Measurements from ENCODE around the gene UBE3D. TPM values are rescaled to one million over a fixed set of nuclear protein-coding genes. Genes with fewer than 3 reads are reported as not detected.

Gene UBE3D
- total and polyA plus RNA-seq, 2 donors (not counting 1 experiment from before 2014, with no cell fraction given): 3.3 to 11.5 TPM

GRCh38 chr6:82872185-82872584 lies 193.5 kb downstream of the UBE3D start:
- H4K20me1 ChIP-seq (ENCODE audit: control insufficient read depth, insufficient read depth, low read length, poor library complexity, severe bottlenecking): no peaks in the 10 kb centered on the region
- intact Hi-C loops (cut with micrococcal nuclease): no loop called here
- H3K4me2 ChIP-seq (replicated peaks; ENCODE audit: low read depth, low read length, poor library complexity, severe bottlenecking): no peak overlapping the region
- TF ChIP-seq EZH2 (IDR thresholded peaks at IDR 0.05; ENCODE audit: borderline replicate concordance, insufficient read depth, low read depth, low read length, poor library complexity, severe bottlenecking): no peak
- TF ChIP-seq, protein P1, sequence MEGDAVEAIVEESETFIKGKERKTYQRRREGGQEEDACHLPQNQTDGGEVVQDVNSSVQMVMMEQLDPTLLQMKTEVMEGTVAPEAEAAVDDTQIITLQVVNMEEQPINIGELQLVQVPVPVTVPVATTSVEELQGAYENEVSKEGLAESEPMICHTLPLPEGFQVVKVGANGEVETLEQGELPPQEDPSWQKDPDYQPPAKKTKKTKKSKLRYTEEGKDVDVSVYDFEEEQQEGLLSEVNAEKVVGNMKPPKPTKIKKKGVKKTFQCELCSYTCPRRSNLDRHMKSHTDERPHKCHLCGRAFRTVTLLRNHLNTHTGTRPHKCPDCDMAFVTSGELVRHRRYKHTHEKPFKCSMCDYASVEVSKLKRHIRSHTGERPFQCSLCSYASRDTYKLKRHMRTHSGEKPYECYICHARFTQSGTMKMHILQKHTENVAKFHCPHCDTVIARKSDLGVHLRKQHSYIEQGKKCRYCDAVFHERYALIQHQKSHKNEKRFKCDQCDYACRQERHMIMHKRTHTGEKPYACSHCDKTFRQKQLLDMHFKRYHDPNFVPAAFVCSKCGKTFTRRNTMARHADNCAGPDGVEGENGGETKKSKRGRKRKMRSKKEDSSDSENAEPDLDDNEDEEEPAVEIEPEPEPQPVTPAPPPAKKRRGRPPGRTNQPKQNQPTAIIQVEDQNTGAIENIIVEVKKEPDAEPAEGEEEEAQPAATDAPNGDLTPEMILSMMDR (IDR thresholded peaks at IDR 0.05): no peak
- H3K4me1 ChIP-seq (ENCODE audit: control insufficient read depth in 2 of 2, insufficient read depth in 2 of 2, low read length in 2 of 2): no peaks in the 10 kb centered on the region
- no peaks in the 10 kb centered on the region for H3K9me3 ChIP-seq (ENCODE audit: control extremely low read depth in 1 of 3, control insufficient read depth in 2 of 3, insufficient read depth in 1 of 3, low read length in 2 of 3)
- H3K4me3 Mint-ChIP-seq: no peak overlapping the region
- H3K9ac ChIP-seq (ENCODE audit: low read length): no peak overlapping the region
- ATAC-seq (ENCODE audit: low read depth): no peak
- no peak overlapping the region for H3K27ac ChIP-seq (ENCODE audit: low read length in 2 of 2)
- no peak overlapping the region for H2AFZ ChIP-seq (ENCODE audit: insufficient read depth, low read depth, low read length, poor library complexity, severe bottlenecking)
- no peaks in the 10 kb centered on the region for H3K4me1 Mint-ChIP-seq
- DNase-seq: no peak
- no CpG with 5 or more reads among the region's 1 CpG for WGBS (ENCODE audit: insufficient coverage)
- no peaks in the 10 kb centered on the region for H3K36me3 ChIP-seq (replicated peaks in 1 of 2; ENCODE audit: control extremely low read depth in 1 of 2, control insufficient read depth in 1 of 2, extremely low read depth in 1 of 2, insufficient read depth in 2 of 2, low read length in 1 of 2)
- CTCF ChIA-PET: no interaction called here
- no peaks in the 10 kb centered on the region for H3K9me3 Mint-ChIP-seq (ENCODE audit: insufficient read depth)
- H3K79me2 ChIP-seq (ENCODE audit: control insufficient read depth, insufficient read depth, low read length): no peaks in the 10 kb centered on the region
- no peak overlapping the region for H3K27ac Mint-ChIP-seq
- no peak overlapping the region for H3K4me3 ChIP-seq (ENCODE audit: control extremely low read depth in 1 of 5, extremely low read depth in 1 of 5, insufficient read depth in 1 of 5, low read depth in 2 of 5, low read length in 4 of 5)
- no peaks in the 10 kb centered on the region for H3K27me3 ChIP-seq (replicated peaks in 1 of 4; ENCODE audit: control extremely low read depth in 1 of 4, control insufficient read depth in 3 of 4, insufficient read depth in 4 of 4, low read length in 3 of 4)
- POLR2A ChIA-PET: no interaction called here
- H3K27me3 Mint-ChIP-seq: no peaks in the 10 kb centered on the region

DNA sequence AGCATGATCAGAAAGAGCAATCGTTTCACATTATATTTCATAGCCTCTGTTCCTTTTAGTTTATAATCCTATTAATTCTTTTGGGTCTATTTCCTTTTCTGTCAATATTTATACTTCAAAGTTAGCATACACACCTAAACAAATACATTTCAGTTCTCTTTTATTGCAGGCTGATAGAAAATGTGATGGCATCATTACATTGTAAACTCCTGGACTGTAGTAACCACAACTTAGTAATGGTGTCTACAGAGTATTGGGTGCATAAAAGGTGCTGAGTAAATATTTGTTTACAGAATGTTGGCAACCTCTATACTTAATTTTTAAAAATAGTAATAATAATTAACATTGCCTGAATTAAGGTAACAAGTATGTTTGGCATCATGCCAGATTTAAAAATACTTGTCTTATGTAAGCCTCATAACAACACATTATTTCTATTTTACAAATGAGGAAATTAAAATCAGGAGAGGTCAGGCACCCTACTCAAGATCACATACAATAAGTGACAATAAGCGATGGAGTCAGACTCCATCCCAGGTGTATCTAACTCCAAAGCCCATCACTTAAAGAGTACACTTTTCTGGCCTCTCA lies 195.0 kb downstream of the UBE3D start:
- intact Hi-C loops (cut with micrococcal nuclease): no loop called here

More for the DNA sequence above, 195.0 kb downstream of the UBE3D start:
- no peaks in the 10 kb centered on the region for H3K4me1 ChIP-seq (ENCODE audit: control insufficient read depth in 2 of 2, insufficient read depth in 2 of 2, low read length in 2 of 2)
- H3K79me2 ChIP-seq (ENCODE audit: control insufficient read depth, insufficient read depth, low read length): no peaks in the 10 kb centered on the region
- H3K4me2 ChIP-seq (replicated peaks; ENCODE audit: low read depth, low read length, poor library complexity, severe bottlenecking): no peak overlapping the region
- H3K9ac ChIP-seq (ENCODE audit: low read length): no peak overlapping the region
- Mint-ChIP-seq H3K27ac (no peak overlapping the region), H3K27me3 (no peaks in the 10 kb centered on the region), H3K4me1 (no peaks in the 10 kb centered on the region), H3K4me3 (no peak overlapping the region), H3K9me3 (ENCODE audit: insufficient read depth) (no peaks in the 10 kb centered on the region)
- WGBS (ENCODE audit: insufficient coverage): 100% methylated on average over 1 of the region's 2 CpGs
- H3K9me3 ChIP-seq (ENCODE audit: control extremely low read depth in 1 of 3, control insufficient read depth in 2 of 3, insufficient read depth in 1 of 3, low read length in 2 of 3): no peaks in the 10 kb centered on the region
- H2AFZ ChIP-seq (ENCODE audit: insufficient read depth, low read depth, low read length, poor library complexity, severe bottlenecking): no peak overlapping the region
- no peak for DNase-seq
- H3K4me3 ChIP-seq (ENCODE audit: control extremely low read depth in 1 of 5, extremely low read depth in 1 of 5, insufficient read depth in 1 of 5, low read depth in 2 of 5, low read length in 4 of 5): no peak overlapping the region
- H3K27ac ChIP-seq (ENCODE audit: low read length in 2 of 2): no peak overlapping the region
- POLR2A ChIA-PET: no interaction called here
- CTCF ChIA-PET: no interaction called here
- H4K20me1 ChIP-seq (ENCODE audit: control insufficient read depth, insufficient read depth, low read length, poor library complexity, severe bottlenecking): no peaks in the 10 kb centered on the region
- TF ChIP-seq EZH2 (IDR thresholded peaks at IDR 0.05; ENCODE audit: borderline replicate concordance, insufficient read depth, low read depth, low read length, poor library complexity, severe bottlenecking): no peak
- TF ChIP-seq, protein P1 (IDR thresholded peaks at IDR 0.05): no peak
- no peaks in the 10 kb centered on the region for H3K36me3 ChIP-seq (replicated peaks in 1 of 2; ENCODE audit: control extremely low read depth in 1 of 2, control insufficient read depth in 1 of 2, extremely low read depth in 1 of 2, insufficient read depth in 2 of 2, low read length in 1 of 2)
- no peak for ATAC-seq (ENCODE audit: low read depth)
- no peaks in the 10 kb centered on the region for H3K27me3 ChIP-seq (replicated peaks in 1 of 4; ENCODE audit: control extremely low read depth in 1 of 4, control insufficient read depth in 3 of 4, insufficient read depth in 4 of 4, low read length in 3 of 4)

Data from B cell (primary cell).